Body of pancreas (tissue), 4 donors: ENCODE results near the gene KCNK10.

Experiments
- CTCF ChIP-seq, 7 experiments: fragments of 450-650 bp in 4 of 7; fragments of 200-600 bp in 3 of 7; sonication (generic) in 3 of 7; IDR thresholded peaks; one replicate each; pipeline ENCODE4 v1.5.1; 2016 to 2019; ENCODE audit warnings: antibody characterized with exemption in 7 of 7
- POLR2A ChIP-seq, 3 donors: fragments of 450-650 bp; IDR thresholded peaks; one replicate each; pipeline ENCODE4 v1.6.1; 2016; ENCODE audit warnings: antibody characterized with exemption in 3 of 3, mild to moderate bottlenecking in 2 of 3

DNA sequence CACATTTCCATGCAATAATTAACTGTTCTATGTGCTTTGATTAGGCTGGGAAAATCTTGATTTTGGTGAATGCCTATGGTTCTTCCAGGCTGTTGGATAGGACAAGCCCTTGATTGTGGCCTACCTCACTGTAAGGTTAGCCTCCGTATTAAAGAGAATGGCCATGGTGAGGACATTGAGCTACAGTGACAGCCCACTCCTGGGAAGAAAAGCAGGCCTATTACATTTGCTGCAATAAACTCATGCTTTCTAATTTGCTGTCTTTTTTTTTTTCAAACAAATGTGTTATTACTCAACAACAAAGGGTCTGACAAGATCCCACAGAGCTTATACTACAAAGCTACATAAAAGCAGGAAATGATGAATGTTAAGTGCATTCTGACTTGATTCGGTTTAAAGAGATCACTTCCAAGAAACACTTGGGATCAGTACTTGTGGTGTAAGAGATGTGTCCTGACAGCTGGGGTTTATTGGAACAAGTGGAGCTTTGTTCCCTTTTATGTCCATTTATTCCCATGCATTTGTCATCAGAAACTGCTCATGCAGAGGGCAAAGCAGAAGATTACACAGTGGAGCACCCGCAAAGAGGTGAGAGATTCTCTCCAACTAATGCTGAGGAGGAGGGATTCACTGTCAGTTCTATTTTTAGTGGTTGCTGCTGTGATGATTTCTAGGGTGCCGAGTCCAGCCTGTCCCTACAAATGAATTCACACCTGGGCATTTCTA is 29.1 kb upstream of the KCNK10 start:
- TF ChIP-seq CTCF (IDR thresholded peaks at IDR 0.05) (no peak), POLR2A (IDR thresholded peaks at IDR 0.05) (no peak)
